ENCODE data around the gene OVAAL. TPM values are rescaled to one million over a fixed set of nuclear protein-coding genes. Genes with fewer than 3 reads are reported as not detected.

Gene OVAAL
- total RNA-seq, 6 experiments from 2014 or later, result not detected

GRCh38 chr1:180581635-180582039 lies 22.9 kb downstream of the OVAAL start:
- Histone ChIP-seq H3K9me3 (no peaks in the 10 kb centered on the region), H3K27ac (no peak overlapping the region), H3K36me3 (no peaks in the 10 kb centered on the region), H3K27me3 (no peaks in the 10 kb centered on the region), H3K4me3 (no peak overlapping the region), H3K4me1 (no peaks in the 10 kb centered on the region)
- WGBS (ENCODE audit: insufficient coverage, low coverage, low lambda C conversion rate, missing lambda C conversion rate), result 62% methylated on average over 1 of the region's 1 CpG
- TF ChIP-seq, protein P1, sequence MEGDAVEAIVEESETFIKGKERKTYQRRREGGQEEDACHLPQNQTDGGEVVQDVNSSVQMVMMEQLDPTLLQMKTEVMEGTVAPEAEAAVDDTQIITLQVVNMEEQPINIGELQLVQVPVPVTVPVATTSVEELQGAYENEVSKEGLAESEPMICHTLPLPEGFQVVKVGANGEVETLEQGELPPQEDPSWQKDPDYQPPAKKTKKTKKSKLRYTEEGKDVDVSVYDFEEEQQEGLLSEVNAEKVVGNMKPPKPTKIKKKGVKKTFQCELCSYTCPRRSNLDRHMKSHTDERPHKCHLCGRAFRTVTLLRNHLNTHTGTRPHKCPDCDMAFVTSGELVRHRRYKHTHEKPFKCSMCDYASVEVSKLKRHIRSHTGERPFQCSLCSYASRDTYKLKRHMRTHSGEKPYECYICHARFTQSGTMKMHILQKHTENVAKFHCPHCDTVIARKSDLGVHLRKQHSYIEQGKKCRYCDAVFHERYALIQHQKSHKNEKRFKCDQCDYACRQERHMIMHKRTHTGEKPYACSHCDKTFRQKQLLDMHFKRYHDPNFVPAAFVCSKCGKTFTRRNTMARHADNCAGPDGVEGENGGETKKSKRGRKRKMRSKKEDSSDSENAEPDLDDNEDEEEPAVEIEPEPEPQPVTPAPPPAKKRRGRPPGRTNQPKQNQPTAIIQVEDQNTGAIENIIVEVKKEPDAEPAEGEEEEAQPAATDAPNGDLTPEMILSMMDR (IDR thresholded peaks at IDR 0.05), result no peak
- TF ChIP-seq POLR2A (IDR thresholded peaks at IDR 0.05), result no peak
- DNase-seq (no peak), ATAC-seq (no peak)
- intact Hi-C loops (cut with DNase I), result no loop called here

- intact Hi-C loops (cut with DNase I), result no loop called here
- WGBS (ENCODE audit: insufficient coverage, low coverage, low lambda C conversion rate, missing lambda C conversion rate), result 81% methylated on average over 8 of the region's 8 CpGs
- H3K9me3 ChIP-seq, result no peaks in the 10 kb centered on the region
- H3K4me1 ChIP-seq, result no peaks in the 10 kb centered on the region
- H3K4me3 ChIP-seq, result no peak overlapping the region
- H3K36me3 ChIP-seq, result no peaks in the 10 kb centered on the region
- H3K27me3 ChIP-seq, result no peaks in the 10 kb centered on the region
- DNase-seq (no peak), ATAC-seq (no peak)
- no peak for TF ChIP-seq POLR2A (IDR thresholded peaks at IDR 0.05)
- TF ChIP-seq, protein P1 (IDR thresholded peaks at IDR 0.05), result no peak
- no peak overlapping the region for H3K27ac ChIP-seq
Observed at GRCh38 chr1:180584869-180585268, 26.1 kb downstream of the OVAAL start.

DNA sequence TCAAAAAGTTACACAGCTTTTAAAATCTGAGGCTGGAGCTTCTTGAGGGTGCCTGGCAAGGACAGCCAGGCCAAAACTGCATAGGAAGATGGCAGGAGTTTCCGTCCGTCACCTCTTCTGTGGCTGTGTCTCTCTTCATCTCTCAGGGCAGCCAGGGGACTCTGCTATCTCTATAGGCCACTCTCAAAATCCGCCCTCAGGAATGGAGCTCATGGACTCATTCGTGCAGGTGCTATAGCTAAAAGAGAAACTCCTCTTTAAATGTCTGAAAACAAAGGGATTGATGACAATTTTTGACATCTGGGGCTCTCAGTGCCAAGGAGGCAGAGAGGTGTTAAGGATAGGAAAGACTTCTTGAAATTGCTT lies 27.2 kb downstream of the OVAAL start:
- H3K27me3 ChIP-seq, result no peaks in the 10 kb centered on the region
- H3K4me1 ChIP-seq, result no peaks in the 10 kb centered on the region
- H3K36me3 ChIP-seq, result no peaks in the 10 kb centered on the region
- H3K4me3 ChIP-seq, result no peak overlapping the region
- WGBS (ENCODE audit: insufficient coverage, low coverage, low lambda C conversion rate, missing lambda C conversion rate), result 79% methylated on average over 4 of the region's 4 CpGs
- intact Hi-C loops (cut with DNase I), result no loop called here
- ATAC-seq (no peak), DNase-seq (no peak)
- no peak overlapping the region for H3K27ac ChIP-seq
- no peaks in the 10 kb centered on the region for H3K9me3 ChIP-seq
- TF ChIP-seq POLR2A (IDR thresholded peaks at IDR 0.05), result no peak
- TF ChIP-seq, protein P1 (IDR thresholded peaks at IDR 0.05), result no peak

DNA sequence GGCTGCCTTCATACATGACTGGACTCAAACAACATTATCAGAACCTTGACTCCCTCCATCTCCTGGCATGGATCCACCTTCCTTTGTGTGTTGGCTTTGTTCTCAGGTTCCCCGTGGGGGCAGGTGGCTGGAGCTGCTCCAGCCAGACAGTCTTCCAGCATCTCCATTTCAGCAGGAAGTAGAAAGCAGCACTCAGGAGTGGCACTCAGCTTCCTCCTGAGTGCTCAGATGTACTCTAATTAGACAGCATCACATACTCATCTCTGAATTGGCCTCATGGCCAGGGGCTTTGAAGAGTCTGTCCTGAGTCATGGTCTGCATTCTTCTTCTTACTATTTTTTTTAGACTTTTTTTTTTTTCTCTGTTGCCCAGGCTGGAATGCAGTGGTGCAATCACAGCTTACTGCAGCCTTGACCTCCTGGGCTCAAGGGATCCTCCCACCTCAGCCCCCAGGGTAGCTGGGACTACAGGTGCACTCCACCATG lies 27.9 kb downstream of the OVAAL start:
- intact Hi-C loops (cut with DNase I), result no loop called here
- DNase-seq, result no peak
- Histone ChIP-seq H3K27ac (no peak overlapping the region), H3K36me3 (no peaks in the 10 kb centered on the region), H3K4me3 (no peak overlapping the region), H3K4me1 (no peaks in the 10 kb centered on the region), H3K9me3 (no peaks in the 10 kb centered on the region), H3K27me3 (no peaks in the 10 kb centered on the region)
- TF ChIP-seq, protein P1 (IDR thresholded peaks at IDR 0.05), result no peak
- TF ChIP-seq POLR2A (IDR thresholded peaks at IDR 0.05), result no peak
- no peak for ATAC-seq
- 27% methylated on average over 1 of the region's 1 CpG for WGBS (ENCODE audit: insufficient coverage, low coverage, low lambda C conversion rate, missing lambda C conversion rate)

- Histone ChIP-seq H3K36me3 (no peaks in the 10 kb centered on the region), H3K9me3 (no peaks in the 10 kb centered on the region), H3K27ac (no peak overlapping the region), H3K4me3 (no peak overlapping the region), H3K27me3 (no peaks in the 10 kb centered on the region), H3K4me1 (no peaks in the 10 kb centered on the region)
- intact Hi-C loops (cut with DNase I), result no loop called here
- TF ChIP-seq POLR2A (IDR thresholded peaks at IDR 0.05), result no peak
- TF ChIP-seq, protein P1 (IDR thresholded peaks at IDR 0.05), result no peak
- ATAC-seq (no peak), DNase-seq (no peak)
- WGBS (ENCODE audit: insufficient coverage, low coverage, low lambda C conversion rate, missing lambda C conversion rate), result 61% methylated on average over 2 of the region's 2 CpGs
Observed at GRCh38 chr1:180588121-180588520, 29.4 kb downstream of the OVAAL start.

Data from right lobe of liver (tissue), 6 donors.